AG04449 (cell line): ENCODE measurements around the gene GNL3L.
"Not testable (repeated sequence)": the region's sequence is repeated elsewhere in the genome, so short reads cannot be mapped to it uniquely, and the experiment has no call there.

Experiments used
- CTCF ChIA-PET: fragments of 350-600 bp; formaldehyde crosslinking; extraction: SDS; loops from one replicate; lab custom pipeline; 2021; ENCODE audit warnings: antibody characterized with exemption; lab: Yijun Ruan, JAX
- POLR2A ChIA-PET: fragments of 400-600, 350-600 bp; formaldehyde crosslinking; extraction: SDS; loops from one replicate; lab custom pipeline; 2020; ENCODE audit warnings: antibody characterized with exemption, inconsistent platforms; lab: Yijun Ruan, JAX
- DNase-seq: peaks from one replicate; pipeline ENCODE4 v3.0.0-alpha.2; 2010; ENCODE audit warnings: low read depth, low spot score
- H3K4me3 ChIP-seq: 2 replicates; pipeline ENCODE4 v1.5.1; 2011; ENCODE audit warnings: low read depth, mild to moderate bottlenecking, control low read depth, low read length
- TF ChIP-seq, protein P1 (sequence below): IDR thresholded peaks from one replicate; pipeline ENCODE4 v1.5.1; 2011; ENCODE audit warnings: mild to moderate bottlenecking, moderate library complexity, low read length, control low read depth, inconsistent platforms; ENCODE audit not compliant: insufficient read depth; ENCODE audit errors: missing control alignments

GNL3L gene

DNA sequence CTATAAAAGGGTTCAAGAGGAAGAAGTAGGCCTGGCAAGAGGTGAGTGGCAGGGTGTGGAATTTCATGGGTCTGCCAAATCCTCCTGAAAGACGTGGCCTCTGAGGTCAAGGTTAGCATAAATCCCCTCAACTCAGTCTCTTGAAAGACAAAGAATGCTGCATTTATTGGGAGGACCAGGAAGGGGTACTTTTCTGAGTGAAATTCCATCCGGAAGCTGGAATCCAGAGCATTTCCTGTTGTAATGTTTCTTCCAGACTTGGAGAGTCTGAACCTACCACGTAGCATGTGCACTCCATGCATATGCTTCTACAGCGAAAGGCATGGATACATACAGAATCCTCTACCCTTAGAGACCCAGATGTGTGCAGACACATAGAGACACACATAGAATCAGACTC lies 20.6 kb upstream of the GNL3L start:
- ChIA-PET POLR2A (interaction anchor here (0.9 to 1.1 kb wide), 2 partner anchors 14 to 299 kb away, joined by 3 to 4 read pairs; no protein-coding TSS in a partner anchor), CTCF (no interaction called here)
- H3K4me3 ChIP-seq, result no peak overlapping the region
- TF ChIP-seq, protein P1, sequence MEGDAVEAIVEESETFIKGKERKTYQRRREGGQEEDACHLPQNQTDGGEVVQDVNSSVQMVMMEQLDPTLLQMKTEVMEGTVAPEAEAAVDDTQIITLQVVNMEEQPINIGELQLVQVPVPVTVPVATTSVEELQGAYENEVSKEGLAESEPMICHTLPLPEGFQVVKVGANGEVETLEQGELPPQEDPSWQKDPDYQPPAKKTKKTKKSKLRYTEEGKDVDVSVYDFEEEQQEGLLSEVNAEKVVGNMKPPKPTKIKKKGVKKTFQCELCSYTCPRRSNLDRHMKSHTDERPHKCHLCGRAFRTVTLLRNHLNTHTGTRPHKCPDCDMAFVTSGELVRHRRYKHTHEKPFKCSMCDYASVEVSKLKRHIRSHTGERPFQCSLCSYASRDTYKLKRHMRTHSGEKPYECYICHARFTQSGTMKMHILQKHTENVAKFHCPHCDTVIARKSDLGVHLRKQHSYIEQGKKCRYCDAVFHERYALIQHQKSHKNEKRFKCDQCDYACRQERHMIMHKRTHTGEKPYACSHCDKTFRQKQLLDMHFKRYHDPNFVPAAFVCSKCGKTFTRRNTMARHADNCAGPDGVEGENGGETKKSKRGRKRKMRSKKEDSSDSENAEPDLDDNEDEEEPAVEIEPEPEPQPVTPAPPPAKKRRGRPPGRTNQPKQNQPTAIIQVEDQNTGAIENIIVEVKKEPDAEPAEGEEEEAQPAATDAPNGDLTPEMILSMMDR, result no peak
- no peak for DNase-seq

- DNase-seq, result no peak
- no peak overlapping the region for H3K4me3 ChIP-seq
- ChIA-PET POLR2A (no interaction called here), CTCF (no interaction called here)
- TF ChIP-seq, protein P1, result no peak
These were observed 868 bp upstream of the GNL3L start for GRCh38 chrX:54529151-54529550.

- H3K4me3 ChIP-seq, result peak overlapping the region; percentile 72
- ChIA-PET POLR2A (interaction anchor here (0.9 kb wide), 1 partner anchor 110 kb away, joined by 4 read pairs; no protein-coding TSS in a partner anchor), CTCF (interaction anchor here (1.0 kb wide), 1 partner anchor 9 kb away, joined by 3 read pairs; no protein-coding TSS in a partner anchor)
- DNase-seq, result no peak
- TF ChIP-seq, protein P1, result no peak
These were observed 410 bp downstream of the GNL3L start for GRCh38 chrX:54530357-54530900.

DNA sequence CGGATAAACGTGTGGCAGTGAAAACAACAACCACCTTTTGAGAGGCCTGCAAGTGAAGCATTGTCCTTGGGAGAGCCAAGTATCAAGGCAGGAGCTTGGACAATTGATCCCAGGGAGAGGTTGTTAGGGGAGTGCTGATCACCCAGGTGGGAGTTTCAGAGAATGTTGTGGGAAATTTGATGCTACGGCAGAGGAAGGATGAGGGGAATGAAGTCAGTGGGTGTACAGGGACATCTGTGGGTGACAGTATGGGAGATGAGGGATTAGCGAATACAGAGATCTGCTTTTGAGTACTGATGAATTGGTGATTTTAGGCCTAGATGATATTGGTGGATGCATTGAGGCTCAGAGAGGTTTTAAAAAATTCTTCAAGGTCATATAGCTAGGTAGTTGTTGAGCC lies 4.3 kb downstream of the GNL3L start:
- DNase-seq, result no peak
- POLR2A ChIA-PET, result no interaction called here
- CTCF ChIA-PET, result no interaction called here
- TF ChIP-seq, protein P1, result no peak
- H3K4me3 ChIP-seq, result no peak overlapping the region

DNA sequence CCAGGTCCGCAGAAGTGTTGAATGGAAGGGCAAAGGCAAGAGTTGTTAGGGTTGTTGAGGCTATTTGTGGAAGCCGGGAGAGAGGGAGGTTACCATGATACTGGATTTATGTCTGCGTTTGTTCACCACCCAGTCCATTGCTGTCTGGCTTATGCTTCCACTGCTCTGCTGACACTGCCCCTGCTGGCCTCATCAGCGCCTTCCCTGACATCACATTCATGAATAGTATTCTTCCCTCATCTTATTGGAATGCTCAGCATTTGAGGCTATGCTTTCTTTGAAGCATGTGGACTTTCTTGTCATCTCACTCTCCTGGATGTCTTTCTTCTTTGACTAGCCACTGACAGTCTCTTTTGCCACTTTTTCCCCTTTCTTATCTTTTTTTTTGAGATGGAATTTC lies 10.3 kb downstream of the GNL3L start:
- peak; percentile 26 for DNase-seq

GRCh38 chrX:54542239-54542638 lies 12.2 kb downstream of the GNL3L start:
- DNase-seq, POLR2A ChIA-PET, CTCF ChIA-PET, H3K4me3 ChIP-seq: not testable (repeated sequence)

More for the DNA sequence above, 10.3 kb downstream of the GNL3L start:
- ChIA-PET POLR2A (no interaction called here), CTCF (interaction anchor here (1.2 kb wide), 1 partner anchor 9 kb away, joined by 3 read pairs; no protein-coding TSS in a partner anchor)
- no peak overlapping the region for H3K4me3 ChIP-seq
- TF ChIP-seq, protein P1, result peak; percentile 31

- POLR2A ChIA-PET, result no interaction called here
- no peak for DNase-seq
- TF ChIP-seq, protein P1, result no peak
- no peak overlapping the region for H3K4me3 ChIP-seq
- CTCF ChIA-PET, result no interaction called here
These were observed 20.8 kb downstream of the GNL3L start for GRCh38 chrX:54550821-54551220.
